Breast epithelium (tissue), 4 donors: ENCODE data around the gene RAB7B. TPM values are rescaled to one million over a fixed set of nuclear protein-coding genes. Genes with fewer than 3 reads are reported as not detected.

ENCODE experiments used
- DNase-seq, 2 donors: peaks; one replicate each; pipeline ENCODE4 v3.0.0-alpha.2; 2019; ENCODE audit warnings: low spot score in 2 of 2
- H3K27ac ChIP-seq, 2 donors: fragments of 200-600 bp; sonication (generic) in 1 of 2; one replicate each; pipeline ENCODE4 v1.5.1; 2016 to 2019; ENCODE audit warnings: mild to moderate bottlenecking in 1 of 2
- H3K27me3 ChIP-seq, 2 donors: fragments of 200-600 bp; sonication (generic) in 1 of 2; one replicate each; pipeline versions ENCODE4 v1.5.1 to v1.6.0; 2017 to 2019; ENCODE audit warnings: control low read depth in 1 of 2, mild to moderate bottlenecking in 1 of 2
- H3K36me3 ChIP-seq: fragments of 200-600 bp; one replicate; pipeline ENCODE4 v1.5.1; 2019
- H3K4me1 ChIP-seq, 2 donors: fragments of 200-600 bp; sonication (generic); one replicate each; pipeline ENCODE4 v1.5.1; 2016 to 2019; ENCODE audit warnings: control low read depth in 1 of 2
- H3K4me3 ChIP-seq, 3 donors: fragments of 200-600 bp; sonication (generic); 1 replicate in 2 of 3; 2 replicates in 1 of 3; pipeline ENCODE4 v1.5.1; 2016 to 2019; ENCODE audit warnings: mild to moderate bottlenecking in 3 of 3, moderate library complexity in 2 of 3
- H3K9me3 ChIP-seq, 2 donors: fragments of 200-600 bp; sonication (generic) in 1 of 2; one replicate each; pipeline ENCODE4 v1.5.1; 2016 to 2019; ENCODE audit warnings: control low read depth in 1 of 2
- CTCF ChIP-seq, 3 donors: fragments of 450-650 bp; IDR thresholded peaks; one replicate each; pipeline ENCODE4 v1.5.1; 2016 to 2017; ENCODE audit warnings: antibody characterized with exemption in 3 of 3, mild to moderate bottlenecking in 3 of 3, moderate library complexity in 3 of 3
- POLR2A ChIP-seq: fragments of 450-650 bp; IDR thresholded peaks from one replicate; pipeline ENCODE4 v1.6.1; 2016; ENCODE audit warnings: antibody characterized with exemption, mild to moderate bottlenecking, moderate library complexity
- POLR2AphosphoS5 ChIP-seq, 3 donors: sonication (generic); formaldehyde crosslinking; IDR thresholded peaks; one replicate each; pipeline ENCODE4 v1.6.1; 2017; ENCODE audit warnings: antibody characterized with exemption in 3 of 3
- intact Hi-C: fragments of 100-400 bp; cut with DNase I; formaldehyde crosslinking; loops from one replicate; pipeline ENCODE4 v1.15.1; 2023; ENCODE audit warnings: low total_unique reads
- total RNA-seq, 3 donors: library from RNA; depleted of rRNA; stranded (reverse); fragments of >200 nt; gene quantifications; one replicate each; pipeline ENCODE4 v1.1.0, GENCODE V29; 2016

The RAB7B gene
- total RNA-seq, 3 donors from 2014 or later = 1.3 to 6.6 (median 2.9) TPM

- no peaks in the 10 kb centered on the region for H3K4me1 ChIP-seq
Measured at GRCh38 chr1:205973377-205974232, 29.6 kb downstream of the RAB7B start.

DNA sequence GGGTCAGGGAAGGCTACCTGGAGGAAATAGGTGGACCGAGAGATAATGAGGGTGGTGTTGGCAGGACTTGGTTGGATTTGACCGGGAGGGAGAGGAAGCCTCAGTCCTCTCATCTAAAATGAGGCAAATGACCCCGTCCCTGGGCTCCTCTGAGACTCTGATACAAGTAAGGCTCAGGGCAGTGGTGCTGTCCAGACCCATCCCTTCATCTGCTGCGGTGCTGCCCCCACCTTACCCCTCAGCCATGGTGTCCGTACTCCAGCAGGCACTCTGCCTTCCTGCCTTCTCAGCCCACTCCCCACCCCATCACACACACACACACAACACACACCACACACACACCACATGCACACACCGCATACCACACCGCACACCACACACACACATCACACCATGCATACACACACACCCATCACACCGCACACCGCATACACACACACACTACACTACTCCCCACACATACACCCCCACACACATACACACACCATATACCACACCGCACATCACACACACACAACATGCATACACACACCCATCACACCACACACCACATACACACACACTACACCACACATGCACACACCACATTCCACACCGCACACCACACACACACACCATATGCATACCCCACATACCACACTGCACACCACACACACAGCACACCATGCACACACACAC is 30.6 kb downstream of the RAB7B start:
- Histone ChIP-seq H3K27ac (no peak overlapping the region), H3K4me1 (no peaks in the 10 kb centered on the region), H3K27me3 (peaks cover 0 to 4% of the 10 kb centered on the region in 2 donors), H3K9me3 (no peaks in the 10 kb centered on the region), H3K36me3 (no peaks in the 10 kb centered on the region), H3K4me3 (no peak overlapping the region)
- TF ChIP-seq POLR2AphosphoS5 (IDR thresholded peaks at IDR 0.05) = no peak
- TF ChIP-seq CTCF (IDR thresholded peaks at IDR 0.05) = no peak
- no peak for TF ChIP-seq POLR2A
- intact Hi-C loops = loop anchor here (10.0 kb wide), 1 partner anchor 178 kb away; no protein-coding TSS in a partner anchor
- DNase-seq = no peak

More at GRCh38 chr1:205973377-205974232, 29.6 kb downstream of the RAB7B start:
- no peak for TF ChIP-seq POLR2AphosphoS5 (IDR thresholded peaks at IDR 0.05)
- no peak for TF ChIP-seq CTCF (IDR thresholded peaks at IDR 0.05)
- no peak for TF ChIP-seq POLR2A
- H3K27me3 ChIP-seq = peaks cover 0 to 4% of the 10 kb centered on the region in 2 donors
- no peaks in the 10 kb centered on the region for H3K9me3 ChIP-seq
- no peak overlapping the region for H3K27ac ChIP-seq
- intact Hi-C loops = loop anchor here (10.0 kb wide), 1 partner anchor 179 kb away; no protein-coding TSS in a partner anchor
- H3K4me3 ChIP-seq = no peak overlapping the region
- no peak for DNase-seq
- no peaks in the 10 kb centered on the region for H3K36me3 ChIP-seq

DNA sequence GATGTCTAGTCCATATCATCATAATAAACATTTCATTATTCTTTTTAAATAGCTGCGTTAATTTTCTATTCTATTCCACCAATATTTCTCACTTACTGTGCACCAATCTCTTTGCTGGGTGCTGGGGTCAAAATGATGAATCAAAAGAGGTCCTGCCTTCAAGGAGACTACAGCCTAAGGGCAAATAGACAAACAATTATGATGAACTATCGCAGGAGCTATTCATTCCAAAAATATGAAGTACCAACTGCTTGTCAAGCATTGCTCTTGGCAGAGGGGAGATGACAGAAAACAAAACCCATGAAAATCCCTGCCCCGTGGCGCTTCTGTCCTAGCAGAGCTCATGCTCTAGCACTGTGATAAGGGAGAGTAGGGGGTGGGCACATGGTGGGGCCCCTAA is 31.1 kb downstream of the RAB7B start:
- H3K9me3 ChIP-seq = no peaks in the 10 kb centered on the region
- peaks cover 0 to 4% of the 10 kb centered on the region in 2 donors for H3K27me3 ChIP-seq
- no peaks in the 10 kb centered on the region for H3K4me1 ChIP-seq
- H3K36me3 ChIP-seq = no peaks in the 10 kb centered on the region
- H3K27ac ChIP-seq = no peak overlapping the region
- TF ChIP-seq CTCF (IDR thresholded peaks at IDR 0.05) (no peak), POLR2A (no peak), POLR2AphosphoS5 (IDR thresholded peaks at IDR 0.05) (no peak)
- no peak overlapping the region for H3K4me3 ChIP-seq
- intact Hi-C loops = loop anchor here (10.0 kb wide), 1 partner anchor 177 kb away; no protein-coding TSS in a partner anchor
- DNase-seq = no peak

GRCh38 chr1:205971082-205971481 is 32.1 kb downstream of the RAB7B start:
- Histone ChIP-seq H3K4me1 (no peaks in the 10 kb centered on the region), H3K36me3 (no peaks in the 10 kb centered on the region), H3K4me3 (no peak overlapping the region), H3K27ac (no peak overlapping the region), H3K9me3 (no peaks in the 10 kb centered on the region), H3K27me3 (no peaks in the 10 kb centered on the region)
- TF ChIP-seq POLR2A = no peak
- TF ChIP-seq CTCF (IDR thresholded peaks at IDR 0.05) = no peak
- TF ChIP-seq POLR2AphosphoS5 (IDR thresholded peaks at IDR 0.05) = no peak
- intact Hi-C loops = loop anchor here (10.0 kb wide), 1 partner anchor 176 kb away; no protein-coding TSS in a partner anchor
- no peak for DNase-seq
